GM23248 (cell line): ENCODE data around the gene MOB1A.

Experiments
- EZH2 ChIP-seq: fragments of 200-600 bp; sonication (generic); IDR thresholded peaks from 2 replicates; pipeline ENCODE4 v1.6.1; 2018; ENCODE audit warnings: antibody characterized with exemption, mild to moderate bottlenecking; ENCODE audit not compliant: insufficient read depth, poor library complexity, severe bottlenecking
- EZH2phosphoT487 ChIP-seq: fragments of 200-600 bp; sonication (generic); IDR thresholded peaks from 2 replicates; pipeline ENCODE4 v1.6.1; 2018; ENCODE audit warnings: antibody characterized with exemption, moderate library complexity, mild to moderate bottlenecking, low read depth; ENCODE audit not compliant: insufficient read depth

- no peak for TF ChIP-seq EZH2phosphoT487
- TF ChIP-seq EZH2: no peak
These were observed 43.1 kb upstream of the MOB1A start for GRCh38 chr2:74221604-74222299.
